ENCODE data around the gene KLHL26.

Gene KLHL26

GRCh38 chr19:18646535-18647370, 9.9 kb downstream of the KLHL26 start:
- no peak for DNase-seq (ENCODE audit: low read depth in 2 of 2)

DNA sequence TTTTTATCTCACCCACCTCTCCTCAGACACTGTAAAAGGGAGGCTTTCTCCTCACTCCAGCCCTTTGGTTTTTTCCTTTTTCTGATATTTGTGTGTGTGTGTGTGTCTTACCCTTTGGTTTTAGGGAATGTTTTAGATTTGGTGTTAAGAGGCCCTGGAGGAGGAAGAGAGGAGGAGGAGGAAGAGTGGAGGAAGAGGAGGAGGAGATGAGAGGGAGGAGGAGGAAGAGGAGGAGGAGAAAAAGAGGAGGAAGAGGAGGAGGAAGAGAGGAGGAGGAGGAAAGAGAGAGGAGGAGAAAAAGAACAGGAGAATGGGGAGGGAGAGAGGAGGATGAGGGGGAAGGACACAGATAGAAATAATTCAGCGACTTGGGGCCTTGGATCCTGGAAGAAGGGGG, 10.5 kb downstream of the KLHL26 start:
- no peak for DNase-seq (ENCODE audit: low read depth in 2 of 2)

- no peak for DNase-seq (ENCODE audit: low read depth in 2 of 2)
These were observed 11.0 kb downstream of the KLHL26 start for GRCh38 chr19:18647807-18648206.

DNA sequence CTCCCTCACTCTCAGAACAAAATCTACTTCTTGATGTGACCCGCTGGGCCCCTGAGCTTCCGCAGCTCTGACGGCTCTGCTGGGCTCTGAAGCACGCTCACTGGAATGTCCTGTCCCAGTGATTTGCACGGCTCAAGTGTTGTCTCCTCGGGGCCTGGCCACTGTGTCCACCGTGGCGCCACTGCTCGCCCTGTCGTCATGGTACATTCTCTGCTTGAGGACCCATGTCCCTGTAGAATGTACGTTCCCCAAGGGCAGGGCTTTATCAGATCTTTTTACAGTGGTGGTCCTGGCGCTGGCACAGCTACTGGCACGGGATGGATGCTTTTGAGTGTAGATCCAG, 12.1 kb downstream of the KLHL26 start:
- no peak for DNase-seq (ENCODE audit: low read depth in 2 of 2)

DNA sequence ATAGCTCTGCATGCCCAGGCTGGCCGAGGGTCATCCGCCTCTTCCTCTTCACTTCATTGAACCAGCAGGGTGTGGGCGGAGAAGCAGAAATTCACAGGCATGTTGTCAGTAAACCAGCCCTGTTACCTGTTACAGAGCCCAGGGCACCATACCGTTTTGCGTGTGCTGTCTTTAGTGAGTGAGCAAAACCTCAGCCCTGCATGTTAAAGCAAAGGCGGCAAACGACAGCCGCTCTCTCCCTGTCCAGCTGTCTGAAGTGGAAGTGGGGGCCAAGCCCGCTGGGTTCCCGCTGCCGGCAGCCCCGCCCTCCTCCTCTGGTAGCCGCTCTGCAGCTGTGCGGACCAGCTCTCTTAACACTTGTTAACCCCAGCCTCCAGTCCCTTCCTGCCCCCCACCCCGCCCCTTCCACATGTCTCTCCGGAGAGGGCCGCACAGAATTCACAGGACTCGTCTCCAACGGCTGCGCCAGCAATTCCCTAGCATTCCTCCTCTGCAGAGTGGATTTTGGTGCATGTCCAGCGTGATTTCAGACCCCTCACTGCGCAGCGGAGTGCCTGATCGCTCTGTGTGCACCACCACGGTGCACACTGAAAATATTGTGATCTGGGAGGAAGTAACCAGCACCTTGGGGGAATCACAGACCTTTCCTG, 12.7 kb downstream of the KLHL26 start:
- DNase-seq (ENCODE audit: low read depth in 2 of 2): no peak

DNA sequence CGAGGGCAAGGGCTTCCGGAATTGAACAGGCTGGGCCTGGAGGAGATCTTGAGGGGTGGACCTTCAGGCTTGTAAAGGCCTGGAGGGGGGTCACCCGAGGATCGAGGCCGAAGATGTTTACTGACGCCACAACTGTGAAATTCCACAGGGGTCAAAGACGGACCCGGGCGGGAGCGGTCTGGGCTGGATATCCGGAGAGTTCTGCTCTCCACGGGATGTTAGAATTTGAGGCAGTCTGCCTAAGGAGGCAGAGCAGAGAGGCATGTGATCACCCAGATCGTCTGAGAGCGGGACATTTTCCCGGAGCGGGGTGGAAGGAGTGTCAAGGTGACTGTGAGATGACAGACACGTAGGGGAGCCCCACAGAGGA, 13.2 kb downstream of the KLHL26 start:
- no peak for DNase-seq (ENCODE audit: low read depth in 2 of 2)

DNA sequence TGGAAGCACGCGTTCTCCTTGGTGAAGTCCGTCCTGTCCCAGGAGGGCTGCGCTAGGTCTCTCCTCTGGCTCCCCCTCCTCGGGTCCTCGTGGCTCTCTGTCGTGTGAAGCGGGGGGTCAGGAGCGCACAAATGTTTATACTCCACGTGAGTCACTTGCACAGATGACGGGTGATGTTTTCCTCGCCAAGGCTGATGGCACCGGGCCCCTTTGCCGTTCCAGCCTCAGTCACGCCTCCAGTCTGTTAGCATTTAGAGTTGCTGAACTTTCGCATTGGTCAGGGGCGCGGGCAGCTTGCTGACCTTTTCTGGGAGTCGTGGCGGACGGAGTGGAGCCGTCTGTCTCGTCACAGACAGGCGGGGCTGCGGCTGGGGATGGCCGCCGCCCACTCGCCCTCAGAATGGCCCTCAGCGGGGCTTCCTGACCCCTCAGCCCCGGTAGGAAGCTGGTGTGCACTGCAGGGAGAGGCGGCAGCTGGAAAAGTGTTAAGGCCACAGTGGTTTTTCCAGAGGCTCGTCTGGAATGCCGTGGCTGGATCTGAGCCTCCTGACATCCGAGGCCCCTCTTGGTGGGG, 13.7 kb downstream of the KLHL26 start:
- no peak for DNase-seq (ENCODE audit: low read depth in 2 of 2)

- no peak for DNase-seq (ENCODE audit: low read depth in 2 of 2)
These were observed 14.5 kb downstream of the KLHL26 start for GRCh38 chr19:18651300-18651699.

DNA sequence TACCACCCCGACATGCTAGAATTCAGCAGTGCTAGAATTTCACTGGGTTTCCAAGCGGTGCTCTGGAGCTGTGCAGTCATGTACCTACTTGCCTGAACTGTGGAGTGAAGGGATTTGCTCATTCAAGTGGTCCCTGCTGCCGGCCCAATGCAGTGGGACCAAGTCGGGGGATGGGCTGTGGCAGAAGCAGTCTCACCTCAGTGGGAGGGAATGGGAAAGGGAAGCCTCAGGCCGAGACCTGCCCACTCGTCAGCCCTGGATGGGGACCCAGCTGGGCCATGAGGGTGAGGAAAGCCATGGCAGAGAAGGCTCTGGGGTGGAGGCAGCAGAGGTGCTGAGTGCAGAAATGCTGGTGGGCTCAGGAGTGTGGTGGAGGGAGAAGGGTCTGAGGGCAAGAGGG, 14.9 kb downstream of the KLHL26 start:
- DNase-seq (ENCODE audit: low read depth in 2 of 2): no peak

DNA sequence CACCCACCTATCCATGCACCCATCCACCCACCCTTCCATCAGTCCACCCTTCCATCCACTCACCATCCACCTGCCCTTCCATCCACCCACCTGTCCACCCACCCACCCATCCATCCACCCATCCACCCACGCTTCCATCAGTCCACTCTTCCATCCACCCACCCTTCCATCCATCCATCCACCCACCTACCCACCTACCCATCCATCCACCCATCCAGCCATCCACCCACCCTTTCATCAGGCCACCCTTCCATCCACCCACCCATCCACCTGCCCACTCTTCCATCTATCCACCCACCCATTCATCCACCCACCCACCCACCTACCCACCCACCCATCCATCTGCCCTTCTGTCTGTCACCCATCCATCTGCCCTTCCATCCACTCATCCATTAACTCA, 17.0 kb downstream of the KLHL26 start:
- DNase-seq (ENCODE audit: low read depth in 2 of 2): no peak

DNA sequence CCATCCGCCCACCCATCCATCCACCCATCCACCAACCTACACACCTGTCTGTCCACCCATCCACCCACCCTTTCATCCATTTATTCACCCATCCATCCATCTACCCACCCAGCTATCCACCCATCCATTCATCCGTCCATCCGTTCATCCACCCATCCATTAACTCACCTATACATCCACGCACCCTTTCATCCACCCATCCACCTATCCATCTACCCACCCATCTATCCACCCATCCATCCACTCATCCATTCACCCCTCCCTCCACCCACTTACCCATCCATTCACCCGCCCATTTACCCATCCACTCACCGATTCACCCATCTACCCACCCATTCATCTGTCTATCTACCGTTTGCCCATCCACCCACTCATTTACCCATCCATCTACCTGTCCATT, 17.6 kb downstream of the KLHL26 start:
- DNase-seq (ENCODE audit: low read depth in 2 of 2): no peak

GRCh38 chr19:18655173-18655844, 18.5 kb downstream of the KLHL26 start:
- DNase-seq (ENCODE audit: low read depth in 2 of 2): no peak

GRCh38 chr19:18656337-18657086, 19.7 kb downstream of the KLHL26 start:
- DNase-seq (ENCODE audit: low read depth in 2 of 2): no peak

GRCh38 chr19:18657590-18658365, 20.9 kb downstream of the KLHL26 start:
- DNase-seq (ENCODE audit: low read depth in 2 of 2): no peak

GRCh38 chr19:18658366-18658855, 21.6 kb downstream of the KLHL26 start:
- DNase-seq (ENCODE audit: low read depth in 2 of 2): no peak

- DNase-seq (ENCODE audit: low read depth in 2 of 2): no peak
These were observed 22.6 kb downstream of the KLHL26 start for GRCh38 chr19:18659281-18660050.

DNA sequence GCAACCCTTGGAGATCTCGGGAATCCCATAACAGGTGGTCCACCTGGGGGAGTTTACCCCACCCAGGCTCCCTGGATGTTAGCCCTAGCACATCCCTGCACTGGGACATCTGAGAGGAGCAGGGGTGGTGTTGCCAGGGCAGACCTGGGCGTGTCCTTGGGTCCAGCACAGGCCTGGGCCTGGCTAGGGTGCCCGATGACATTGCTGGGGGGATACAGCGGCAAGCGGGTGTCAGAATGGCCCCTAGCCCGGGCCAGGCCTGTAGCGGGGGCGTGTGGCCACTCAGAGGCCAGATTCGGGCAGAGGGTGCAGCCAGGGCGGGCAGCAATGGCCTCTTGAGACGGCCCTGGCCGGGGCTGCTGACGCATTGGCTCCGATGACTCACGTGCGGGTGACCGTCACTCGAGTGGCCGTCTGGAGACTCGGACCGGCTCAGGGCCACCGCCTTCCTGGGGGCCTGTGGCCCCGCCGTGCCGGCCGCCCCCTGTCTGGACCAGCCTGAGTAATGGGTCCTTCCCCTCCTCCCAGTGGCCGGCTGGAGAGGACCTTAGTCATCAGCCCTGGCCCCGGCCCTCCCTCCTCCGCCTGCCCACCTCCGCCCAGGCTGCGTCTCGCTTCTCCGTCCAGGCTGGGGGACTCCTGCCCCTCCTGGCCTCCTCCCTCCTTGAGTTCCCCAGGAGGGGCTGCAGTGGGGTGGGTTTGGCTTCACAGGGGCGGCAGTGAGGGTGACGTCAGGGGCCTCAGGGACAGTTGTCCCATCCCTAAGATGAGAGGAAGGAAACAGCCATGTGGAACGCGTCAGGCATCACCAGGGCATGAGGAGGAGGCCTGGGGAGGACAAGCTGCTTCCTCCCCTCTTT, 23.5 kb downstream of the KLHL26 start:
- no peak for DNase-seq (ENCODE audit: low read depth in 2 of 2)

GRCh38 chr19:18660939-18661670, 24.3 kb downstream of the KLHL26 start:
- no peak for DNase-seq (ENCODE audit: low read depth in 2 of 2)
